B cell (primary cell): ENCODE data around the gene MMGT1. TPM values are rescaled to one million over a fixed set of nuclear protein-coding genes. Genes with fewer than 3 reads are reported as not detected.

Experiments
- ATAC-seq: fragments of 200-7000 bp; cut with Tn5 transposase; one replicate; pipeline ENCODE4 v1.10.0; 2021; ENCODE audit warnings: low read depth, mild to moderate bottlenecking, moderate number of reproducible peaks, moderate library complexity
- CTCF ChIA-PET: fragments of 350-600 bp; sonication (Branson Sonifier 250); formaldehyde crosslinking; loops from one replicate; lab custom pipeline; 2021; ENCODE audit warnings: antibody characterized with exemption, inconsistent platforms; lab: Charles Lee
- POLR2A ChIA-PET: fragments of 350-600 bp; sonication (Branson Sonifier 250); formaldehyde crosslinking; loops from one replicate; lab custom pipeline; 2021; ENCODE audit warnings: antibody characterized with exemption; lab: Charles Lee
- DNase-seq: peaks from one replicate; pipeline ENCODE4 v3.0.0; 2013
- H2AFZ ChIP-seq: 2 replicates; pipeline ENCODE4 v1.6.1; 2012; ENCODE audit warnings: mild to moderate bottlenecking, low read depth, low read length; ENCODE audit not compliant: insufficient read depth, poor library complexity, severe bottlenecking
- H3K27ac ChIP-seq, 2 donors: 1 replicate in 1 of 2; 2 replicates in 1 of 2; pipeline ENCODE4 v1.5.1; 2012 to 2013; ENCODE audit warnings: low read length in 2 of 2, mild to moderate bottlenecking in 2 of 2, moderate library complexity in 1 of 2
- H3K27me3 ChIP-seq, 4 experiments: fragments of 200-600 bp in 1 of 4; sonication (generic) in 1 of 4; replicated peaks in 1 of 4; 1 replicate in 2 of 4; 2 replicates in 2 of 4; pipeline versions ENCODE4 v1.6.1 to v1.7.0; 2013 to 2016; ENCODE audit warnings: low read length in 3 of 4, mild to moderate bottlenecking in 2 of 4, mixed read lengths in 1 of 4, moderate library complexity in 1 of 4; ENCODE audit not compliant: insufficient read depth in 4 of 4, control insufficient read depth in 3 of 4; ENCODE audit errors: control extremely low read depth in 1 of 4
- H3K36me3 ChIP-seq, 2 experiments: replicated peaks in 1 of 2; 1 replicate in 1 of 2; 2 replicates in 1 of 2; pipeline versions ENCODE4 v1.6.1 to v1.7.1; 2013; ENCODE audit warnings: low read length in 1 of 2; ENCODE audit not compliant: insufficient read depth in 2 of 2, control insufficient read depth in 1 of 2; ENCODE audit errors: control extremely low read depth in 1 of 2, extremely low read depth in 1 of 2
- H3K4me1 ChIP-seq, 2 donors: fragments of 200-600 bp in 1 of 2; sonication (generic) in 1 of 2; 1 replicate in 1 of 2; 2 replicates in 1 of 2; pipeline versions ENCODE4 v1.5.1 to v1.6.1; 2013 to 2017; ENCODE audit warnings: low read length in 2 of 2; ENCODE audit not compliant: control insufficient read depth in 2 of 2, insufficient read depth in 2 of 2
- H3K4me2 ChIP-seq: replicated peaks from 2 replicates; pipeline ENCODE3; 2012; ENCODE audit warnings: mild to moderate bottlenecking, low read depth, low read length; ENCODE audit not compliant: poor library complexity, severe bottlenecking
- H3K4me3 ChIP-seq, 5 experiments: fragments of 200-600 bp in 1 of 5; sonication (generic) in 1 of 5; 1 replicate in 3 of 5; 2 replicates in 2 of 5; pipeline versions ENCODE4 v1.5.1 to v1.7.0; 2011 to 2016; ENCODE audit warnings: low read length in 4 of 5, mild to moderate bottlenecking in 4 of 5, low read depth in 2 of 5, control low read depth in 1 of 5, moderate library complexity in 1 of 5; ENCODE audit not compliant: insufficient read depth in 1 of 5; ENCODE audit errors: control extremely low read depth in 1 of 5, extremely low read depth in 1 of 5
- H3K79me2 ChIP-seq: fragments of 200-600 bp; sonication (generic); one replicate; pipeline ENCODE4 v1.6.0; 2016; ENCODE audit warnings: low read length; ENCODE audit not compliant: control insufficient read depth, insufficient read depth
- H3K9ac ChIP-seq: fragments of 200-600 bp; sonication (generic); 2 replicates; pipeline ENCODE4 v1.6.1; 2017; ENCODE audit warnings: mild to moderate bottlenecking, low read length, moderate library complexity
- H3K9me3 ChIP-seq, 3 donors: one replicate each; pipeline versions ENCODE4 v1.6.1 to v1.7.1; 2013; ENCODE audit warnings: low read length in 2 of 3; ENCODE audit not compliant: control insufficient read depth in 2 of 3, insufficient read depth in 1 of 3; ENCODE audit errors: control extremely low read depth in 1 of 3
- H4K20me1 ChIP-seq: 2 replicates; pipeline ENCODE4 v1.6.0; 2012; ENCODE audit warnings: mild to moderate bottlenecking, low read length; ENCODE audit not compliant: insufficient read depth, control insufficient read depth, poor library complexity, severe bottlenecking
- H3K27ac Mint-ChIP-seq: one replicate; pipeline ENCODE4 v1.8.0; 2021; ENCODE audit warnings: mixed read lengths
- H3K27me3 Mint-ChIP-seq: one replicate; pipeline ENCODE4 v1.8.0; 2021; ENCODE audit warnings: mixed read lengths
- H3K4me1 Mint-ChIP-seq: one replicate; pipeline ENCODE4 v1.8.0; 2021; ENCODE audit warnings: mixed read lengths
- H3K4me3 Mint-ChIP-seq: one replicate; pipeline ENCODE4 v1.8.0; 2021; ENCODE audit warnings: mixed read lengths
- H3K9me3 Mint-ChIP-seq: one replicate; pipeline ENCODE4 v1.8.0; 2022; ENCODE audit warnings: mixed read lengths; ENCODE audit not compliant: insufficient read depth
- CTCF ChIP-seq: fragments of 200-600 bp; IDR thresholded peaks from one replicate; pipeline ENCODE4 v1.8.0; 2022; ENCODE audit warnings: antibody characterized with exemption, mild to moderate bottlenecking
- EZH2 ChIP-seq: IDR thresholded peaks from 2 replicates; pipeline ENCODE4 v1.6.1; 2012; ENCODE audit warnings: borderline replicate concordance, low read depth, mild to moderate bottlenecking, moderate library complexity, low read length; ENCODE audit not compliant: insufficient read depth, poor library complexity, severe bottlenecking
- WGBS: methylation state at CpG from one replicate; pipeline ENCODE4 v1.1.5; 2013; ENCODE audit warnings: missing lambda C conversion rate; ENCODE audit not compliant: insufficient coverage; 5-methylcytosine and 5-hydroxymethylcytosine counted together
- intact Hi-C: fragments of 100-400 bp; cut with micrococcal nuclease; formaldehyde crosslinking; loops from one replicate; pipeline ENCODE4 v1.10.0; 2022
- polyA plus RNA-seq: library from polyadenylated mRNA; depleted of rRNA; stranded (reverse); fragments of >200 nt; gene quantifications from 2 replicates; pipeline ENCODE4 v1.2.3, GENCODE V29; 2012
- total RNA-seq, 2 donors: library from RNA; stranded (reverse); fragments of 120-200 nt in 1 of 2; gene quantifications; 1 replicate in 1 of 2; 2 replicates in 1 of 2; pipeline versions ENCODE4 v1.2.3 to v1.2.4, GENCODE V29; 2013 to 2022

The MMGT1 gene
- total and polyA plus RNA-seq, 2 donors (not counting 1 experiment from before 2014, with no cell fraction given), result 7.9 to 25.1 TPM

- DNase-seq (peak; percentile 9), ATAC-seq (no peak)
- Histone ChIP-seq H2AFZ (peak overlapping the region; percentile 85), H3K4me2 (peak overlapping the region; percentile 80), H3K27me3 (no peaks in the 10 kb centered on the region), H3K9me3 (no peaks in the 10 kb centered on the region), H3K79me2 (peaks cover 5% of the 10 kb centered on the region), H3K4me3 (peak overlapping the region; percentile 65 to 81 (median 77)), H3K4me1 (peaks cover 23 to 33% of the 10 kb centered on the region in 2 donors), H3K9ac (peak overlapping the region; percentile 78), H3K36me3 (no peaks in the 10 kb centered on the region), H4K20me1 (no peaks in the 10 kb centered on the region), H3K27ac (peak overlapping the region; percentile 62 to 66)
- peak overlapping the region; percentile 91 for H3K4me3 Mint-ChIP-seq
- ChIA-PET POLR2A (no interaction called here), CTCF (interaction anchor here (0.8 kb wide), 1 partner anchor 44 kb away, joined by 3 read pairs; no protein-coding TSS in a partner anchor)
- no peak for TF ChIP-seq CTCF
- TF ChIP-seq EZH2, result no peak
- no peaks in the 10 kb centered on the region for H3K27me3 Mint-ChIP-seq
- intact Hi-C loops, result loop anchor here (1.0 to 5.0 kb wide), 4 partner anchors 10 to 513 kb away; partner anchors contain the start of genes FHL1, HTATSF1 and INTS6L
- peak overlapping the region; percentile 83 for H3K27ac Mint-ChIP-seq
- peaks cover 43% of the 10 kb centered on the region for H3K4me1 Mint-ChIP-seq
- WGBS, result no CpG with 5 or more reads among the region's 7 CpGs
- no peaks in the 10 kb centered on the region for H3K9me3 Mint-ChIP-seq
These were observed 11.0 kb upstream of the MMGT1 start for GRCh38 chrX:135984791-135985156.

GRCh38 chrX:135984256-135984655 lies 10.5 kb upstream of the MMGT1 start:
- peak overlapping the region; percentile 80 for H3K4me2 ChIP-seq
- DNase-seq, result no peak
- H3K27me3 ChIP-seq, result no peaks in the 10 kb centered on the region
- TF ChIP-seq EZH2, result no peak
- no peak for TF ChIP-seq CTCF
- peak overlapping the region; percentile 62 to 66 for H3K27ac ChIP-seq
- Mint-ChIP-seq H3K9me3 (no peaks in the 10 kb centered on the region), H3K27me3 (no peaks in the 10 kb centered on the region), H3K4me3 (peak overlapping the region; percentile 91), H3K4me1 (peaks cover 43% of the 10 kb centered on the region), H3K27ac (peak overlapping the region; percentile 83)
- no CpG with 5 or more reads among the region's 2 CpGs for WGBS
- no peaks in the 10 kb centered on the region for H3K36me3 ChIP-seq
- H3K9ac ChIP-seq, result peak overlapping the region; percentile 78
- CTCF ChIA-PET, result interaction anchor here (0.8 kb wide), 1 partner anchor 44 kb away, joined by 3 read pairs; no protein-coding TSS in a partner anchor
- POLR2A ChIA-PET, result no interaction called here
- H4K20me1 ChIP-seq, result no peaks in the 10 kb centered on the region
- H3K4me1 ChIP-seq, result peaks cover 23 to 33% of the 10 kb centered on the region in 2 donors
- no peaks in the 10 kb centered on the region for H3K9me3 ChIP-seq
- intact Hi-C loops, result no loop called here
- ATAC-seq, result no peak
- peak overlapping the region in 2 of 5 experiments; percentile 65 to 81 for H3K4me3 ChIP-seq
- peaks cover 5% of the 10 kb centered on the region for H3K79me2 ChIP-seq
- H2AFZ ChIP-seq, result peak overlapping the region; percentile 85
